HepG2 (cell line): ENCODE data around the gene NFE2L1. TPM values are rescaled to one million over a fixed set of nuclear protein-coding genes. Genes with fewer than 3 reads are reported as not detected.

Experiments used
- CBX1 ChIP-seq: IDR thresholded peaks from one replicate; pipeline ENCODE4 v1.6.1; 2016; ENCODE audit warnings: antibody characterized with exemption, low read depth
- FOXJ3 ChIP-seq: sonication (generic); formaldehyde crosslinking; IDR thresholded peaks from 2 replicates; pipeline ENCODE4 v1.4.0; 2020; ENCODE audit warnings: missing genetic modification reagents, mild to moderate bottlenecking, borderline replicate concordance
- KLF15 ChIP-seq: sonication (generic); formaldehyde crosslinking; IDR thresholded peaks from 2 replicates; pipeline ENCODE4 v1.8.1; 2023; ENCODE audit warnings: borderline replicate concordance, mild to moderate bottlenecking, inconsistent platforms, missing genetic modification reagents, mixed read lengths
- KMT2B ChIP-seq: IDR thresholded peaks from 2 replicates; pipeline ENCODE4 v1.6.1; 2016; ENCODE audit warnings: missing genetic modification reagents, missing compliant biosample characterization
- MEIS1 ChIP-seq: sonication (generic); formaldehyde crosslinking; IDR thresholded peaks from 2 replicates; pipeline ENCODE4 v1.9.0; 2021; ENCODE audit warnings: mild to moderate bottlenecking, missing genetic modification reagents, moderate library complexity, borderline replicate concordance
- NRL ChIP-seq: sonication (generic); formaldehyde crosslinking; IDR thresholded peaks from 2 replicates; pipeline ENCODE4 v1.5.0; 2020; ENCODE audit warnings: missing genetic modification reagents, mild to moderate bottlenecking, moderate library complexity, borderline replicate concordance
- SAP130 ChIP-seq: IDR thresholded peaks from 2 replicates; pipeline ENCODE4 v1.6.1; 2016; ENCODE audit warnings: low read depth
- ZNF644 ChIP-seq: IDR thresholded peaks from 2 replicates; pipeline ENCODE4 v1.6.1; 2016; ENCODE audit warnings: low read depth
- ZNF747 ChIP-seq: sonication (generic); formaldehyde crosslinking; IDR thresholded peaks from 2 replicates; pipeline ENCODE4 v1.8.1; 2023; ENCODE audit warnings: missing genetic modification reagents, mild to moderate bottlenecking, borderline replicate concordance
- ZNF749 ChIP-seq: sonication (generic); formaldehyde crosslinking; IDR thresholded peaks from 2 replicates; pipeline ENCODE4 v1.8.0; 2022; ENCODE audit warnings: mild to moderate bottlenecking, missing genetic modification reagents, moderate library complexity, borderline replicate concordance
- ZSCAN29 ChIP-seq: sonication (generic); formaldehyde crosslinking; conservative IDR thresholded peaks from 2 replicates; pipeline ENCODE4 v1.4.0; 2020; ENCODE audit warnings: mild to moderate bottlenecking, missing genetic modification reagents
- polyA plus RNA-seq, 8 experiments: library from polyadenylated mRNA; depleted of rRNA in 3 of 8; stranded (reverse) in 7 of 8; unstranded in 1 of 8; fragments of >200 nt; fragmentation: Illumina TruSeq in 4 of 8; extraction: Trizol in 4 of 8; gene quantifications; 2 replicates each; pipeline versions ENCODE4 v1.2.1 to v1.2.3, GENCODE V29; 2011 to 2016; ENCODE audit warnings: low read depth in 4 of 8, missing spikeins in 1 of 8, mixed read lengths in 1 of 8; ENCODE audit not compliant: insufficient read depth in 1 of 8
- total RNA-seq, 5 experiments: library from RNA; depleted of rRNA; stranded (reverse); fragments of >200 nt; fragmentation: Illumina TruSeq; extraction: Trizol; gene quantifications; 2 replicates each; pipeline ENCODE4 v1.2.3, GENCODE V29; 2016; ENCODE audit warnings: low read depth in 1 of 5
- TF ChIP-seq, protein P1 (sequence below): sonication (generic); formaldehyde crosslinking; IDR thresholded peaks from 2 replicates; pipeline ENCODE4 v1.4.0; 2020; ENCODE audit warnings: missing genetic modification reagents
- TF ChIP-seq, protein P2 (sequence below): IDR thresholded peaks from 2 replicates; pipeline ENCODE4 v1.4.0; 2020; ENCODE audit warnings: mild to moderate bottlenecking, missing genetic modification reagents
- TF ChIP-seq, protein P3 (sequence below): sonication (generic); formaldehyde crosslinking; IDR thresholded peaks from 2 replicates; pipeline ENCODE4 v1.4.0; 2020; ENCODE audit warnings: missing genetic modification reagents
- TF ChIP-seq, protein P4 (sequence below): sonication (generic); formaldehyde crosslinking; IDR thresholded peaks from 2 replicates; pipeline ENCODE4 v1.5.1; 2020; ENCODE audit warnings: mild to moderate bottlenecking, missing genetic modification reagents, moderate library complexity
- TF ChIP-seq, protein P5 (sequence below), 2 experiments: fragments of 450-650 bp in 1 of 2; sonication (generic) in 1 of 2; formaldehyde crosslinking; IDR thresholded peaks; 2 replicates each; pipeline versions ENCODE4 v1.5.0 to v1.8.0; 2020 to 2022; ENCODE audit warnings: mild to moderate bottlenecking in 1 of 2, missing genetic modification reagents in 1 of 2

Gene NFE2L1
- total and polyA plus RNA-seq, 2 of the 13 experiments (the other 11 are each of a cell fraction or from before 2014, with no cell fraction given), result 67.0 to 234 TPM

DNA sequence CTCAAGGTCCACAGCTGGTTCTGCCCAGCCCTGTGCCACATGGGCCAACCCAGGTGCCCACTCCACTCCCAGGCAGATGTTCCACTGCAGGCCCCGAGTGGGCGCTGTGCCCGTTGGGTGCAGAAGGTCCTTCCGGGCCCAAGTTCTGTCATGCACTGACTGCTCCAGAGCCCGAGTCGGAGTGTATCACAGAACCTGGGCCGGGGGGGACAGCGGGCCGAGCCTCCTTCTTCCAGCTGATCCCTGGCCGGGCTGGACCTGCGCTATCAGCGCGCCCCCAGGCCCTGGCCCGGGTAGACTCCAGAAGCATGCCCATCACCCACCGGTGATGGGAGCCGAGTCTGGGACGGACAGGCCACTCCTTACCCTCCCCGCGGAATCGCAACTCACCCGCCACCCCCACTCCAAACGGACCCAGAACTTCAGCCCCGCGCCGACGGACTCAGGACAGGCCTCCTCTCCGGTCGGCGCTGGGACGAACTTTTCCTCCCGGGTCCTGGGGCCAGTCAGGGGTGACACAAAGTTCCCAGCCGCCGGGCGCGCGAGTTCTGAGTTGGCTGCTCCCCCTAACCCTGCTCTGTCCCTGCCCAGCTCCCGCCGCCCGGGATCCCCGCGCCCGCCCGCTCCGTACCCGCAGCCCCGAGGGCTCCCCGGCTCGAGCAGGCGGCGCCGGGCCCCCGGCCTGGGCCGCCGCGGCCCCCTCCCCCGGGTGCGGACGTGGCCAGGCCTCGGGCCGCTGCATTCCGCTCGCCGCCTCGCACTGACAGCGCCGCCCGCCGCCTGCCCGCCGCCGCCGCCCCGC is 10.9 kb upstream of the NFE2L1 start, which contains the start of gene COPZ2 (continued):
- TF ChIP-seq, protein P1, sequence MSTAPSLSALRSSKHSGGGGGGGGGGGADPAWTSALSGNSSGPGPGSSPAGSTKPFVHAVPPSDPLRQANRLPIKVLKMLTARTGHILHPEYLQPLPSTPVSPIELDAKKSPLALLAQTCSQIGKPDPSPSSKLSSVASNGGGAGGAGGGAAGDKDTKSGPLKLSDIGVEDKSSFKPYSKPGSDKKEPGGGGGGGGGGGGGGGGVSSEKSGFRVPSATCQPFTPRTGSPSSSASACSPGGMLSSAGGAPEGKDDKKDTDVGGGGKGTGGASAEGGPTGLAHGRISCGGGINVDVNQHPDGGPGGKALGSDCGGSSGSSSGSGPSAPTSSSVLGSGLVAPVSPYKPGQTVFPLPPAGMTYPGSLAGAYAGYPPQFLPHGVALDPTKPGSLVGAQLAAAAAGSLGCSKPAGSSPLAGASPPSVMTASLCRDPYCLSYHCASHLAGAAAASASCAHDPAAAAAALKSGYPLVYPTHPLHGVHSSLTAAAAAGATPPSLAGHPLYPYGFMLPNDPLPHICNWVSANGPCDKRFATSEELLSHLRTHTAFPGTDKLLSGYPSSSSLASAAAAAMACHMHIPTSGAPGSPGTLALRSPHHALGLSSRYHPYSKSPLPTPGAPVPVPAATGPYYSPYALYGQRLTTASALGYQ, result no peak
- TF ChIP-seq KLF15 (CRISPR knock-in tag) (no peak), NRL (CRISPR knock-in tag) (peak; percentile 14; the same call in 1 of the 2 replicates), ZNF747 (CRISPR knock-in tag) (no peak), ZNF644 (CRISPR knock-in tag) (no peak), ZSCAN29 (no peak), SAP130 (peak; percentile 81), KMT2B (CRISPR knock-in tag) (no peak), ZNF749 (CRISPR knock-in tag) (peak; percentile 62; the same call in 1 of the 2 replicates), CBX1 (no peak), FOXJ3 (no peak), MEIS1 (CRISPR knock-in tag) (no peak)
- TF ChIP-seq, protein P2, sequence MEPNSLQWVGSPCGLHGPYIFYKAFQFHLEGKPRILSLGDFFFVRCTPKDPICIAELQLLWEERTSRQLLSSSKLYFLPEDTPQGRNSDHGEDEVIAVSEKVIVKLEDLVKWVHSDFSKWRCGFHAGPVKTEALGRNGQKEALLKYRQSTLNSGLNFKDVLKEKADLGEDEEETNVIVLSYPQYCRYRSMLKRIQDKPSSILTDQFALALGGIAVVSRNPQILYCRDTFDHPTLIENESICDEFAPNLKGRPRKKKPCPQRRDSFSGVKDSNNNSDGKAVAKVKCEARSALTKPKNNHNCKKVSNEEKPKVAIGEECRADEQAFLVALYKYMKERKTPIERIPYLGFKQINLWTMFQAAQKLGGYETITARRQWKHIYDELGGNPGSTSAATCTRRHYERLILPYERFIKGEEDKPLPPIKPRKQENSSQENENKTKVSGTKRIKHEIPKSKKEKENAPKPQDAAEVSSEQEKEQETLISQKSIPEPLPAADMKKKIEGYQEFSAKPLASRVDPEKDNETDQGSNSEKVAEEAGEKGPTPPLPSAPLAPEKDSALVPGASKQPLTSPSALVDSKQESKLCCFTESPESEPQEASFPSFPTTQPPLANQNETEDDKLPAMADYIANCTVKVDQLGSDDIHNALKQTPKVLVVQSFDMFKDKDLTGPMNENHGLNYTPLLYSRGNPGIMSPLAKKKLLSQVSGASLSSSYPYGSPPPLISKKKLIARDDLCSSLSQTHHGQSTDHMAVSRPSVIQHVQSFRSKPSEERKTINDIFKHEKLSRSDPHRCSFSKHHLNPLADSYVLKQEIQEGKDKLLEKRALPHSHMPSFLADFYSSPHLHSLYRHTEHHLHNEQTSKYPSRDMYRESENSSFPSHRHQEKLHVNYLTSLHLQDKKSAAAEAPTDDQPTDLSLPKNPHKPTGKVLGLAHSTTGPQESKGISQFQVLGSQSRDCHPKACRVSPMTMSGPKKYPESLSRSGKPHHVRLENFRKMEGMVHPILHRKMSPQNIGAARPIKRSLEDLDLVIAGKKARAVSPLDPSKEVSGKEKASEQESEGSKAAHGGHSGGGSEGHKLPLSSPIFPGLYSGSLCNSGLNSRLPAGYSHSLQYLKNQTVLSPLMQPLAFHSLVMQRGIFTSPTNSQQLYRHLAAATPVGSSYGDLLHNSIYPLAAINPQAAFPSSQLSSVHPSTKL (CRISPR knock-in tag), result no peak; the same call in 1 of the 2 replicates
- TF ChIP-seq, protein P3, sequence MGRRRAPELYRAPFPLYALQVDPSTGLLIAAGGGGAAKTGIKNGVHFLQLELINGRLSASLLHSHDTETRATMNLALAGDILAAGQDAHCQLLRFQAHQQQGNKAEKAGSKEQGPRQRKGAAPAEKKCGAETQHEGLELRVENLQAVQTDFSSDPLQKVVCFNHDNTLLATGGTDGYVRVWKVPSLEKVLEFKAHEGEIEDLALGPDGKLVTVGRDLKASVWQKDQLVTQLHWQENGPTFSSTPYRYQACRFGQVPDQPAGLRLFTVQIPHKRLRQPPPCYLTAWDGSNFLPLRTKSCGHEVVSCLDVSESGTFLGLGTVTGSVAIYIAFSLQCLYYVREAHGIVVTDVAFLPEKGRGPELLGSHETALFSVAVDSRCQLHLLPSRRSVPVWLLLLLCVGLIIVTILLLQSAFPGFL (CRISPR knock-in tag), result no peak
- TF ChIP-seq, protein P4, sequence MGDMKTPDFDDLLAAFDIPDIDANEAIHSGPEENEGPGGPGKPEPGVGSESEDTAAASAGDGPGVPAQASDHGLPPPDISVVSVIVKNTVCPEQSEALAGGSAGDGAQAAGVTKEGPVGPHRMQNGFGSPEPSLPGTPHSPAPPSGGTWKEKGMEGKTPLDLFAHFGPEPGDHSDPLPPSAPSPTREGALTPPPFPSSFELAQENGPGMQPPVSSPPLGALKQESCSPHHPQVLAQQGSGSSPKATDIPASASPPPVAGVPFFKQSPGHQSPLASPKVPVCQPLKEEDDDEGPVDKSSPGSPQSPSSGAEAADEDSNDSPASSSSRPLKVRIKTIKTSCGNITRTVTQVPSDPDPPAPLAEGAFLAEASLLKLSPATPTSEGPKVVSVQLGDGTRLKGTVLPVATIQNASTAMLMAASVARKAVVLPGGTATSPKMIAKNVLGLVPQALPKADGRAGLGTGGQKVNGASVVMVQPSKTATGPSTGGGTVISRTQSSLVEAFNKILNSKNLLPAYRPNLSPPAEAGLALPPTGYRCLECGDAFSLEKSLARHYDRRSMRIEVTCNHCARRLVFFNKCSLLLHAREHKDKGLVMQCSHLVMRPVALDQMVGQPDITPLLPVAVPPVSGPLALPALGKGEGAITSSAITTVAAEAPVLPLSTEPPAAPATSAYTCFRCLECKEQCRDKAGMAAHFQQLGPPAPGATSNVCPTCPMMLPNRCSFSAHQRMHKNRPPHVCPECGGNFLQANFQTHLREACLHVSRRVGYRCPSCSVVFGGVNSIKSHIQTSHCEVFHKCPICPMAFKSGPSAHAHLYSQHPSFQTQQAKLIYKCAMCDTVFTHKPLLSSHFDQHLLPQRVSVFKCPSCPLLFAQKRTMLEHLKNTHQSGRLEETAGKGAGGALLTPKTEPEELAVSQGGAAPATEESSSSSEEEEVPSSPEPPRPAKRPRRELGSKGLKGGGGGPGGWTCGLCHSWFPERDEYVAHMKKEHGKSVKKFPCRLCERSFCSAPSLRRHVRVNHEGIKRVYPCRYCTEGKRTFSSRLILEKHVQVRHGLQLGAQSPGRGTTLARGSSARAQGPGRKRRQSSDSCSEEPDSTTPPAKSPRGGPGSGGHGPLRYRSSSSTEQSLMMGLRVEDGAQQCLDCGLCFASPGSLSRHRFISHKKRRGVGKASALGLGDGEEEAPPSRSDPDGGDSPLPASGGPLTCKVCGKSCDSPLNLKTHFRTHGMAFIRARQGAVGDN, result peak; percentile 88
- TF ChIP-seq, protein P5, sequence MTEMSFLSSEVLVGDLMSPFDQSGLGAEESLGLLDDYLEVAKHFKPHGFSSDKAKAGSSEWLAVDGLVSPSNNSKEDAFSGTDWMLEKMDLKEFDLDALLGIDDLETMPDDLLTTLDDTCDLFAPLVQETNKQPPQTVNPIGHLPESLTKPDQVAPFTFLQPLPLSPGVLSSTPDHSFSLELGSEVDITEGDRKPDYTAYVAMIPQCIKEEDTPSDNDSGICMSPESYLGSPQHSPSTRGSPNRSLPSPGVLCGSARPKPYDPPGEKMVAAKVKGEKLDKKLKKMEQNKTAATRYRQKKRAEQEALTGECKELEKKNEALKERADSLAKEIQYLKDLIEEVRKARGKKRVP (CRISPR knock-in tag; IDR thresholded peaks at IDR 0.05), result no peak
